ENCODE results near the gene ABCC12. TPM values are rescaled to one million over a fixed set of nuclear protein-coding genes. Genes with fewer than 3 reads are reported as not detected.

The ABCC12 gene
- polyA plus RNA-seq, 1 donor from 2014 or later, result not detected

GRCh38 chr16:48201515-48202201 lies 45.9 kb upstream of the ABCC12 start:
- no peaks in the 10 kb centered on the region for H3K79me2 ChIP-seq (replicated peaks; ENCODE audit: insufficient read depth, low read length)
- TF ChIP-seq EZH2 (IDR thresholded peaks at IDR 0.05; ENCODE audit: borderline replicate concordance, insufficient read depth, low read length, poor library complexity, severe bottlenecking) (no peak), POLR2AphosphoS5 (IDR thresholded peaks at IDR 0.05) (no peak), RAD21 (conservative IDR thresholded peaks at IDR 0.05) (no peak), EP300 (conservative IDR thresholded peaks at IDR 0.05; ENCODE audit: poor library complexity, severe bottlenecking) (no peak), REST (IDR thresholded peaks at IDR 0.05; ENCODE audit: borderline replicate concordance) (no peak), SMC3 (conservative IDR thresholded peaks at IDR 0.05; ENCODE audit: poor library complexity) (no peak), CTCF (IDR thresholded peaks at IDR 0.05; ENCODE audit: poor library complexity, severe bottlenecking) (no peak), MXI1 (conservative IDR thresholded peaks at IDR 0.05; ENCODE audit: poor library complexity, severe bottlenecking) (no peak), TAF1 (IDR thresholded peaks at IDR 0.05; ENCODE audit: low read depth) (no peak)
- no peaks in the 10 kb centered on the region for H3F3A ChIP-seq (ENCODE audit: insufficient read depth, low read length, poor library complexity, severe bottlenecking)
- H3K27ac ChIP-seq (ENCODE audit: low read length), result no peak overlapping the region
- H3K9me2 ChIP-seq (ENCODE audit: insufficient read depth, low read length), result no peaks in the 10 kb centered on the region
- H3K4me2 ChIP-seq (ENCODE audit: low read length), result no peak overlapping the region
- H2AFZ ChIP-seq (ENCODE audit: low read depth, low read length), result no peak overlapping the region
- H3K27me3 ChIP-seq (ENCODE audit: insufficient read depth, low read depth, low read length), result no peaks in the 10 kb centered on the region
- no peaks in the 10 kb centered on the region for H3K9me3 ChIP-seq (ENCODE audit: low read length)
- H3K4me3 ChIP-seq (ENCODE audit: low read length), result no peak overlapping the region
- no peak overlapping the region for H3K9ac ChIP-seq (ENCODE audit: low read length)
- no peaks in the 10 kb centered on the region for H3K36me3 ChIP-seq (ENCODE audit: insufficient read depth, low read length)
- no peaks in the 10 kb centered on the region for H4K20me1 ChIP-seq (ENCODE audit: insufficient read depth)

- no peak overlapping the region for H2AFZ ChIP-seq (ENCODE audit: low read depth, low read length)
- H3K27ac ChIP-seq (ENCODE audit: low read length), result no peak overlapping the region
- no peak overlapping the region for H3K9ac ChIP-seq (ENCODE audit: low read length)
- H3K36me3 ChIP-seq (ENCODE audit: insufficient read depth, low read length), result no peaks in the 10 kb centered on the region
- H3K4me3 ChIP-seq (ENCODE audit: low read length), result no peak overlapping the region
- no peaks in the 10 kb centered on the region for H3K9me3 ChIP-seq (ENCODE audit: low read length)
- no peaks in the 10 kb centered on the region for H3K79me2 ChIP-seq (replicated peaks; ENCODE audit: insufficient read depth, low read length)
- no peak overlapping the region for H3K4me2 ChIP-seq (ENCODE audit: low read length)
- H3F3A ChIP-seq (ENCODE audit: insufficient read depth, low read length, poor library complexity, severe bottlenecking), result no peaks in the 10 kb centered on the region
- H3K27me3 ChIP-seq (ENCODE audit: insufficient read depth, low read depth, low read length), result no peaks in the 10 kb centered on the region
- H3K9me2 ChIP-seq (ENCODE audit: insufficient read depth, low read length), result no peaks in the 10 kb centered on the region
- TF ChIP-seq POLR2AphosphoS5 (IDR thresholded peaks at IDR 0.05), result no peak
- no peak for TF ChIP-seq RAD21 (conservative IDR thresholded peaks at IDR 0.05)
- TF ChIP-seq CTCF (IDR thresholded peaks at IDR 0.05; ENCODE audit: poor library complexity, severe bottlenecking), result no peak
- TF ChIP-seq SMC3 (conservative IDR thresholded peaks at IDR 0.05; ENCODE audit: poor library complexity), result no peak
- no peak for TF ChIP-seq REST (IDR thresholded peaks at IDR 0.05; ENCODE audit: borderline replicate concordance)
- no peak for TF ChIP-seq TAF1 (IDR thresholded peaks at IDR 0.05; ENCODE audit: low read depth)
- H4K20me1 ChIP-seq (ENCODE audit: insufficient read depth), result no peaks in the 10 kb centered on the region
Observed at GRCh38 chr16:48197294-48197693, 41.5 kb upstream of the ABCC12 start.

All from neural cell (in vitro differentiated cells).